Superior temporal gyrus (tissue), 1 donor: ENCODE measurements around the gene TCP1.
"Not testable (repeated sequence)": the region's sequence is repeated elsewhere in the genome, so short reads cannot be mapped to it uniquely, and the experiment has no call there.

Experiments
- DNase-seq: peaks from one replicate; pipeline ENCODE4 v3.0.0-alpha.2; 2016; ENCODE audit errors: extremely low spot score

TCP1 gene

GRCh38 chr6:159777240-159777904 is 12.0 kb downstream of the TCP1 start:
- DNase-seq, result no peak

- DNase-seq, result no peak
These were observed 17.2 kb downstream of the TCP1 start for GRCh38 chr6:159772196-159772595.

- no peak for DNase-seq
These were observed 19.9 kb downstream of the TCP1 start for GRCh38 chr6:159769470-159769869.

- no peak for DNase-seq
These were observed 22.5 kb downstream of the TCP1 start for GRCh38 chr6:159766906-159767305.

GRCh38 chr6:159762681-159763293 is 26.6 kb downstream of the TCP1 start:
- no peak for DNase-seq

GRCh38 chr6:159761873-159762680 is 27.3 kb downstream of the TCP1 start, which contains the start of gene ACAT2:
TSS of gene ACAT2 (plus strand) at chr6:159762045. CDS start at chr6:159762088, 43 bp downstream.
- DNase-seq, result peak; percentile 99

GRCh38 chr6:159761129-159761872 is 28.1 kb downstream of the TCP1 start:
- no peak for DNase-seq

- DNase-seq, result no peak
These were observed 28.8 kb downstream of the TCP1 start for GRCh38 chr6:159760602-159761057.

- DNase-seq, result no peak
These were observed 29.8 kb downstream of the TCP1 start for GRCh38 chr6:159759645-159760044.

- no peak for DNase-seq
These were observed 31.1 kb downstream of the TCP1 start for GRCh38 chr6:159758031-159759001.

GRCh38 chr6:159756508-159756907 is 32.9 kb downstream of the TCP1 start:
- DNase-seq, result no peak

- peak; percentile 30 for DNase-seq
These were observed 34.2 kb downstream of the TCP1 start for GRCh38 chr6:159754959-159755914.

GRCh38 chr6:159754401-159754800 is 35.0 kb downstream of the TCP1 start:
- DNase-seq, result no peak

GRCh38 chr6:159753081-159753872 is 36.1 kb downstream of the TCP1 start:
- no peak for DNase-seq

- DNase-seq, result no peak
These were observed 38.0 kb downstream of the TCP1 start for GRCh38 chr6:159751448-159751847.

- not testable (repeated sequence) for DNase-seq
These were observed 41.3 kb downstream of the TCP1 start for GRCh38 chr6:159748127-159748526.

GRCh38 chr6:159746759-159747158 is 42.6 kb downstream of the TCP1 start:
- DNase-seq, result no peak

GRCh38 chr6:159745081-159745480 is 44.3 kb downstream of the TCP1 start:
- DNase-seq, result no peak

- no peak for DNase-seq
These were observed 47.2 kb downstream of the TCP1 start for GRCh38 chr6:159742165-159742564.
